Measurements from ENCODE around the gene SOS2.
"Not testable (repeated sequence)": the region's sequence is repeated elsewhere in the genome, so short reads cannot be mapped to it uniquely, and the experiment has no call there.

Gene SOS2

GRCh38 chr14:50173891-50174290 lies 57.5 kb downstream of the SOS2 start:
- Histone ChIP-seq H3K4me2 (ENCODE audit: low read depth, low read length, poor library complexity, severe bottlenecking) (no peak overlapping the region), H3F3A (ENCODE audit: insufficient read depth) (no peaks in the 10 kb centered on the region), H3K4me3 (ENCODE audit: insufficient read depth, low read length, poor library complexity, severe bottlenecking) (no peak overlapping the region), H3K9me3 (ENCODE audit: insufficient read depth, low read length) (no peaks in the 10 kb centered on the region), H3K27me3 (ENCODE audit: low read length) (no peaks in the 10 kb centered on the region), H2AFZ (ENCODE audit: low read depth, low read length, severe bottlenecking) (no peak overlapping the region), H3K36me3 (ENCODE audit: low read length) (peaks cover 2% of the 10 kb centered on the region; the same call in 1 of the 2 replicates), H3K9ac (ENCODE audit: low read length) (no peak overlapping the region), H4K20me1 (ENCODE audit: low read depth, low read length) (no peaks in the 10 kb centered on the region), H3K79me2 (ENCODE audit: insufficient read depth, low read length) (no peaks in the 10 kb centered on the region), H3K27ac (ENCODE audit: low read depth, low read length) (no peak overlapping the region), H3K9me2 (replicated peaks; ENCODE audit: insufficient read depth, low read length) (no peaks in the 10 kb centered on the region)
- no peak for TF ChIP-seq EZH2phosphoT487 (conservative IDR thresholded peaks at IDR 0.05; ENCODE audit: low read length)
- TF ChIP-seq CTCF (IDR thresholded peaks at IDR 0.05; ENCODE audit: insufficient read depth, low read length, poor library complexity, severe bottlenecking), result no peak

GRCh38 chr14:50171895-50172294 lies 59.5 kb downstream of the SOS2 start:
- peaks cover 2% of the 10 kb centered on the region; the same call in 1 of the 2 replicates for H3K36me3 ChIP-seq (ENCODE audit: low read length)

GRCh38 chr14:50167381-50167780 lies 64.0 kb downstream of the SOS2 start:
- not testable (repeated sequence) for H3F3A ChIP-seq (ENCODE audit: insufficient read depth); H3K9ac ChIP-seq (ENCODE audit: low read length)

More at GRCh38 chr14:50171895-50172294, 59.5 kb downstream of the SOS2 start:
- Histone ChIP-seq H4K20me1 (ENCODE audit: low read depth, low read length) (no peaks in the 10 kb centered on the region), H3K27me3 (ENCODE audit: low read length) (no peaks in the 10 kb centered on the region), H2AFZ (ENCODE audit: low read depth, low read length, severe bottlenecking) (no peak overlapping the region), H3K9ac (ENCODE audit: low read length) (no peak overlapping the region), H3K4me2 (ENCODE audit: low read depth, low read length, poor library complexity, severe bottlenecking) (no peak overlapping the region), H3K9me3 (ENCODE audit: insufficient read depth, low read length) (no peaks in the 10 kb centered on the region), H3K9me2 (replicated peaks; ENCODE audit: insufficient read depth, low read length) (no peaks in the 10 kb centered on the region), H3K27ac (ENCODE audit: low read depth, low read length) (no peak overlapping the region), H3K79me2 (ENCODE audit: insufficient read depth, low read length) (no peaks in the 10 kb centered on the region), H3K4me3 (ENCODE audit: insufficient read depth, low read length, poor library complexity, severe bottlenecking) (no peak overlapping the region), H3F3A (ENCODE audit: insufficient read depth) (no peaks in the 10 kb centered on the region)
- no peak for TF ChIP-seq EZH2phosphoT487 (conservative IDR thresholded peaks at IDR 0.05; ENCODE audit: low read length)
- TF ChIP-seq CTCF (IDR thresholded peaks at IDR 0.05; ENCODE audit: insufficient read depth, low read length, poor library complexity, severe bottlenecking), result no peak

GRCh38 chr14:50156111-50156510 lies 75.3 kb downstream of the SOS2 start:
- Histone ChIP-seq H3K4me3 (ENCODE audit: insufficient read depth, low read length, poor library complexity, severe bottlenecking) (no peak overlapping the region), H4K20me1 (ENCODE audit: low read depth, low read length) (no peaks in the 10 kb centered on the region), H2AFZ (ENCODE audit: low read depth, low read length, severe bottlenecking) (no peak overlapping the region), H3K9me2 (replicated peaks; ENCODE audit: insufficient read depth, low read length) (no peaks in the 10 kb centered on the region), H3K27me3 (ENCODE audit: low read length) (no peaks in the 10 kb centered on the region), H3K27ac (ENCODE audit: low read depth, low read length) (no peak overlapping the region), H3K9ac (ENCODE audit: low read length) (no peak overlapping the region), H3F3A (ENCODE audit: insufficient read depth) (peaks cover 14% of the 10 kb centered on the region; the same call in 1 of the 2 replicates), H3K36me3 (ENCODE audit: low read length) (peaks cover 10% of the 10 kb centered on the region), H3K4me2 (ENCODE audit: low read depth, low read length, poor library complexity, severe bottlenecking) (no peak overlapping the region), H3K9me3 (ENCODE audit: insufficient read depth, low read length) (no peaks in the 10 kb centered on the region), H3K79me2 (ENCODE audit: insufficient read depth, low read length) (no peaks in the 10 kb centered on the region)
- no peak for TF ChIP-seq EZH2phosphoT487 (conservative IDR thresholded peaks at IDR 0.05; ENCODE audit: low read length)
- no peak for TF ChIP-seq CTCF (IDR thresholded peaks at IDR 0.05; ENCODE audit: insufficient read depth, low read length, poor library complexity, severe bottlenecking)

More at GRCh38 chr14:50167381-50167780, 64.0 kb downstream of the SOS2 start:
- H3K4me2 ChIP-seq (ENCODE audit: low read depth, low read length, poor library complexity, severe bottlenecking); H3K4me3 ChIP-seq (ENCODE audit: insufficient read depth, low read length, poor library complexity, severe bottlenecking); H3K27me3 ChIP-seq (ENCODE audit: low read length); H3K27ac ChIP-seq (ENCODE audit: low read depth, low read length); H3K79me2 ChIP-seq (ENCODE audit: insufficient read depth, low read length); H4K20me1 ChIP-seq (ENCODE audit: low read depth, low read length); H3K36me3 ChIP-seq (ENCODE audit: low read length); H3K9me2 ChIP-seq (replicated peaks; ENCODE audit: insufficient read depth, low read length); H2AFZ ChIP-seq (ENCODE audit: low read depth, low read length, severe bottlenecking); H3K9me3 ChIP-seq (ENCODE audit: insufficient read depth, low read length): not testable (repeated sequence)

All from SU-DHL-6 (cell line).